ENCODE measurements around the gene MOGAT3. TPM values are rescaled to one million over a fixed set of nuclear protein-coding genes. Genes with fewer than 3 reads are reported as not detected.

The MOGAT3 gene
- total and polyA plus RNA-seq, 9 of the 15 experiments (the other 6 are each of a cell fraction or from before 2014, with no cell fraction given), result 0.07 to 0.17 (median 0.13) TPM; not detected in 6

- peak; percentile 63 for TF ChIP-seq CTCFL (IDR thresholded peaks at IDR 0.05; ENCODE audit: borderline replicate concordance, insufficient read depth, low read depth, low read length, poor library complexity, severe bottlenecking)
- peak; percentile 54; the same call in 1 of the 2 replicates for TF ChIP-seq ARID3B (CRISPR knock-in tag; IDR thresholded peaks at IDR 0.05; ENCODE audit: borderline replicate concordance)
- peak; percentile 93 for TF ChIP-seq ELF1 (tag; IDR thresholded peaks at IDR 0.05)
- peak; percentile 79; the same call in 1 of the 2 replicates for TF ChIP-seq ELF4 (CRISPR knock-in tag; IDR thresholded peaks at IDR 0.05)
- TF ChIP-seq ATF7 (IDR thresholded peaks at IDR 0.05), result peak; percentile 69; the same call in 1 of the 2 replicates
- peak; percentile 75 for TF ChIP-seq PHF21A (IDR thresholded peaks at IDR 0.05; ENCODE audit: borderline replicate concordance, low read depth)
- TF ChIP-seq KDM1A (IDR thresholded peaks at IDR 0.05), result peak in 1 of 2 experiments; percentile 38; a peak in 1 of 4 replicates
- TF ChIP-seq GTF2E2 (tag; IDR thresholded peaks at IDR 0.05), result no peak; the same call in 1 of the 2 replicates
- TF ChIP-seq CCAR2 (IDR thresholded peaks at IDR 0.05; ENCODE audit: low read depth, low read length), result no peak
- TF ChIP-seq GATA2 (CRISPR knock-in tag; IDR thresholded peaks at IDR 0.05), result no peak
- TF ChIP-seq SRSF3 (IDR thresholded peaks at IDR 0.05; ENCODE audit: insufficient read depth, low read length), result no peak
- peak; percentile 79 for TF ChIP-seq PRPF4 (IDR thresholded peaks at IDR 0.05; ENCODE audit: insufficient read depth, low read depth, low read length, poor library complexity, severe bottlenecking)
- peak; percentile 50; the same call in 1 of the 2 replicates for TF ChIP-seq ZNF584 (CRISPR knock-in tag; IDR thresholded peaks at IDR 0.05; ENCODE audit: low read depth)
- TF ChIP-seq ZSCAN32 (CRISPR knock-in tag; IDR thresholded peaks at IDR 0.05), result no peak
- TF ChIP-seq OTX1 (CRISPR knock-in tag; IDR thresholded peaks at IDR 0.05), result peak; percentile 66; the same call in 1 of the 2 replicates
- TF ChIP-seq KLF13 (tag; IDR thresholded peaks at IDR 0.05; ENCODE audit: borderline replicate concordance, low read depth), result peak; percentile 9; the same call in 1 of the 2 replicates
- peak; percentile 97 for TF ChIP-seq ZBTB1 (CRISPR knock-in tag; IDR thresholded peaks at IDR 0.05; ENCODE audit: borderline replicate concordance, low read depth)
- peak; percentile 42 for TF ChIP-seq SMARCB1 (IDR thresholded peaks at IDR 0.05; ENCODE audit: insufficient read length, low read depth)
- peak; percentile 1; the same call in 1 of the 2 replicates for TF ChIP-seq SAFB (IDR thresholded peaks at IDR 0.05; ENCODE audit: borderline replicate concordance, low read depth, low read length)
- 0 out of 2 replicates have a peak, but pooled peaks have one; percentile 31 for TF ChIP-seq E2F1 (CRISPR knock-in tag; IDR thresholded peaks at IDR 0.05)
Measured at GRCh38 chr7:101217388-101218235, 16.8 kb upstream of the MOGAT3 start, which contains the start of the genes PLOD3 and ZNHIT1 (continued).

All from K562 (cell line).